Thoracic aorta (tissue), 2 donors: ENCODE data around the gene HSF5. TPM values are rescaled to one million over a fixed set of nuclear protein-coding genes. Genes with fewer than 3 reads are reported as not detected.
A peak's percentile ranks its signal among the peaks of the same experiment; 100 is the strongest.

Experiments
- ATAC-seq: fragments of 150-250 bp; one replicate; pipeline ENCODE4 v1.8.0; 2017; ENCODE audit warnings: low read depth; ENCODE audit not compliant: insufficient number of reproducible peaks, low FRiP score
- DNase-seq: peaks from one replicate; pipeline ENCODE4 v3.0.0-alpha.2; 2020; ENCODE audit warnings: low spot score
- H3K27ac ChIP-seq, 2 donors: fragments of 200-600 bp; sonication (generic); 1 replicate in 1 of 2; 2 replicates in 1 of 2; pipeline ENCODE4 v1.5.1; 2016; ENCODE audit warnings: mild to moderate bottlenecking in 2 of 2, moderate library complexity in 2 of 2
- H3K27me3 ChIP-seq: fragments of 200-600 bp; sonication (generic); replicated peaks from 2 replicates; pipeline ENCODE4 v1.6.0; 2016; ENCODE audit warnings: mild to moderate bottlenecking; ENCODE audit not compliant: insufficient read depth
- H3K36me3 ChIP-seq: fragments of 200-600 bp; sonication (generic); one replicate; pipeline ENCODE4 v1.5.1; 2016
- H3K4me1 ChIP-seq, 2 donors: fragments of 200-600 bp; sonication (generic); 1 replicate in 1 of 2; 2 replicates in 1 of 2; pipeline versions ENCODE4 v1.5.1 to v1.6.0; 2016; ENCODE audit warnings: low read depth in 2 of 2, mild to moderate bottlenecking in 1 of 2; ENCODE audit not compliant: control insufficient read depth in 1 of 2
- H3K4me3 ChIP-seq: fragments of 200-600 bp; sonication (generic); 2 replicates; pipeline ENCODE4 v1.5.1; 2016; ENCODE audit warnings: mild to moderate bottlenecking
- H3K9me3 ChIP-seq: fragments of 200-600 bp; sonication (generic); 2 replicates; pipeline ENCODE4 v1.5.1; 2016
- CTCF ChIP-seq: fragments of 200-600 bp; sonication (generic); IDR thresholded peaks from one replicate; pipeline ENCODE4 v1.5.1; 2019; ENCODE audit warnings: antibody characterized with exemption
- total RNA-seq, 2 donors: library from RNA; depleted of rRNA; stranded (reverse); fragments of >200 nt; gene quantifications; one replicate each; pipeline versions ENCODE4 v1.1.0 to v1.2.3, GENCODE V29; 2016

The HSF5 gene
- total RNA-seq, 2 donors from 2014 or later, result 0.14 TPM; not detected in 1

GRCh38 chr17:58516644-58517377 lies 28.6 kb upstream of the HSF5 start:
- peak overlapping the region; percentile 90 to 99 for H3K27ac ChIP-seq
- peak overlapping the region; percentile 71 for H3K4me3 ChIP-seq
- no peak for TF ChIP-seq CTCF
- H3K27me3 ChIP-seq, result no peaks in the 10 kb centered on the region
- H3K9me3 ChIP-seq, result no peaks in the 10 kb centered on the region
- peaks cover 11% of the 10 kb centered on the region for H3K36me3 ChIP-seq
- ATAC-seq (no peak), DNase-seq (no peak)
- peaks cover 20 to 55% of the 10 kb centered on the region in 2 donors for H3K4me1 ChIP-seq

- H3K4me1 ChIP-seq, result peaks cover 20 to 55% of the 10 kb centered on the region in 2 donors
- TF ChIP-seq CTCF, result no peak
- peak overlapping the region; percentile 84 for H3K4me3 ChIP-seq
- H3K9me3 ChIP-seq, result no peaks in the 10 kb centered on the region
- H3K27ac ChIP-seq, result peak overlapping the region; percentile 78 to 90
- DNase-seq (no peak), ATAC-seq (no peak)
- H3K27me3 ChIP-seq, result no peaks in the 10 kb centered on the region
- peaks cover 27% of the 10 kb centered on the region for H3K36me3 ChIP-seq
Measured at GRCh38 chr17:58515286-58515685, 27.1 kb upstream of the HSF5 start.

GRCh38 chr17:58514770-58515157 lies 26.6 kb upstream of the HSF5 start:
- DNase-seq (no peak), ATAC-seq (no peak)
- no peak for TF ChIP-seq CTCF
- Histone ChIP-seq H3K9me3 (no peaks in the 10 kb centered on the region), H3K4me3 (peak overlapping the region; percentile 84), H3K36me3 (peaks cover 32% of the 10 kb centered on the region), H3K4me1 (peaks cover 20 to 54% of the 10 kb centered on the region in 2 donors), H3K27me3 (no peaks in the 10 kb centered on the region), H3K27ac (peak overlapping the region; percentile 78 to 90)

- ATAC-seq (no peak), DNase-seq (peak; percentile 32)
- peak within 1 kb of the TSS; percentile 84 for H3K4me3 ChIP-seq
- H3K9me3 ChIP-seq, result no peaks in the 10 kb centered on the region
- H3K27ac ChIP-seq, result peak within 1 kb of the TSS; percentile 78 to 90
- H3K27me3 ChIP-seq, result no peaks in the 10 kb centered on the region
- no peak for TF ChIP-seq CTCF
- H3K4me1 ChIP-seq, result peaks cover 20 to 49% of the 10 kb centered on the region in 2 donors
- H3K36me3 ChIP-seq, result peaks cover 37% of the 10 kb centered on the region
Measured at GRCh38 chr17:58513965-58514769, 26.0 kb upstream of the HSF5 start, which contains the start of gene MTMR4. Gene MTMR4 (minus strand): TSS chr17:58514638. CDS start chr17:58514407, 231 bp downstream.
